ENCODE measurements around the gene PARN. TPM values are rescaled to one million over a fixed set of nuclear protein-coding genes. Genes with fewer than 3 reads are reported as not detected.

The PARN gene
- total RNA-seq, 1 experiment from 2014 or later, result 56.2 TPM

GRCh38 chr16:14460726-14461125 lies 169.3 kb downstream of the PARN start:
- no peak for DNase-seq
- Histone ChIP-seq H3K79me2 (ENCODE audit: insufficient read depth, low read length) (no peaks in the 10 kb centered on the region), H4K91ac (ENCODE audit: insufficient read length, low read depth, low read length) (no peak overlapping the region), H3K27ac (ENCODE audit: insufficient read length, low read depth, low read length) (no peak overlapping the region), H2AK5ac (ENCODE audit: insufficient read length, low read length) (no peak overlapping the region), H3K9me3 (ENCODE audit: control insufficient read depth, low read depth, low read length) (no peaks in the 10 kb centered on the region), H4K8ac (replicated peaks; ENCODE audit: insufficient read length, low read depth, low read length) (no peak overlapping the region), H3K18ac (ENCODE audit: insufficient read length, low read depth, low read length) (no peak overlapping the region), H2BK5ac (ENCODE audit: insufficient read length, low read length) (no peak overlapping the region), H2BK15ac (ENCODE audit: low read depth, low read length) (no peak overlapping the region), H2BK12ac (ENCODE audit: insufficient read length, low read depth, low read length) (no peak overlapping the region), H4K5ac (ENCODE audit: insufficient read length, low read depth, low read length) (no peak overlapping the region), H4K20me1 (ENCODE audit: control insufficient read depth, insufficient read depth, insufficient read length) (no peaks in the 10 kb centered on the region), H3K4me1 (ENCODE audit: insufficient read depth, low read length) (peaks cover 5% of the 10 kb centered on the region; the same call in 1 of the 2 replicates), H3K56ac (ENCODE audit: insufficient read length, low read depth, low read length) (no peak overlapping the region), H3K23me2 (ENCODE audit: insufficient read length, low read depth, low read length, poor library complexity, severe bottlenecking) (no peaks in the 10 kb centered on the region), H2AFZ (ENCODE audit: low read length) (no peak overlapping the region), H3K4me2 (ENCODE audit: insufficient read depth, insufficient read length, low read length) (no peak overlapping the region), H3K27me3 (ENCODE audit: insufficient read depth, low read length) (no peaks in the 10 kb centered on the region), H3K9ac (ENCODE audit: extremely low read depth, insufficient read length, low read length) (no peak overlapping the region), H3K4ac (ENCODE audit: low read depth, low read length) (no peak overlapping the region), H3T11ph (ENCODE audit: low read length) (no peak overlapping the region), H3K23ac (ENCODE audit: insufficient read length, low read depth, low read length) (no peak overlapping the region), H2BK20ac (ENCODE audit: low read depth, low read length, poor library complexity, severe bottlenecking) (no peak overlapping the region), H2BK120ac (ENCODE audit: low read depth, low read length, poor library complexity, severe bottlenecking) (no peak overlapping the region), H3K79me1 (ENCODE audit: insufficient read depth, low read depth, low read length, poor library complexity, severe bottlenecking) (no peaks in the 10 kb centered on the region), H3K14ac (ENCODE audit: insufficient read depth, low read length) (no peak overlapping the region)
- Mint-ChIP-seq H3K27ac (no peak overlapping the region), H3K9me3 (peaks cover 8 to 9% of the 10 kb centered on the region in 2 experiments; a peak in 4 of 5 replicates), H3K27me3 (ENCODE audit: low read depth) (no peaks in the 10 kb centered on the region), H3K36me3 (ENCODE audit: insufficient read depth in 1 of 3, low read depth in 3 of 3) (peaks cover 13 to 23% (median 17%) of the 10 kb centered on the region in 3 experiments), H3K4me3 (no peak overlapping the region), H3K4me1 (peaks cover 19 to 29% of the 10 kb centered on the region in 2 experiments)
- no CpG with 5 or more reads among the region's 1 CpG for WGBS (ENCODE audit: extremely low coverage, insufficient read length, low lambda C conversion rate)
- TF ChIP-seq CTCF (conservative IDR thresholded peaks at IDR 0.05), result no peak
